Trophoblast cell (in vitro differentiated cells and primary cell): ENCODE results near the gene TEX35.

Experiments
- DNase-seq, 2 donors: peaks; one replicate each; pipeline ENCODE4 v3.0.0-alpha.2; 2016
- H2AFZ ChIP-seq: 2 replicates; pipeline ENCODE4 v1.6.1; 2013; ENCODE audit warnings: low read length, moderate library complexity, mild to moderate bottlenecking; ENCODE audit not compliant: insufficient read depth, poor library complexity
- H2AK5ac ChIP-seq: 2 replicates; pipeline ENCODE4 v1.6.1; 2013; ENCODE audit warnings: mild to moderate bottlenecking, low read length
- H2BK120ac ChIP-seq: 2 replicates; pipeline ENCODE4 v1.6.1; 2013; ENCODE audit warnings: low read length, mild to moderate bottlenecking, moderate library complexity; ENCODE audit not compliant: insufficient read depth, poor library complexity
- H2BK12ac ChIP-seq: 2 replicates; pipeline ENCODE4 v1.6.1; 2013; ENCODE audit warnings: mild to moderate bottlenecking, low read length, moderate library complexity
- H2BK5ac ChIP-seq: 2 replicates; pipeline ENCODE4 v1.6.1; 2013; ENCODE audit warnings: low read length, low read depth, moderate library complexity, mild to moderate bottlenecking; ENCODE audit not compliant: poor library complexity
- H3K14ac ChIP-seq: 2 replicates; pipeline ENCODE4 v1.6.1; 2013; ENCODE audit warnings: mild to moderate bottlenecking, low read length
- H3K18ac ChIP-seq: 2 replicates; pipeline ENCODE4 v1.6.1; 2013; ENCODE audit warnings: mild to moderate bottlenecking, low read length
- H3K23ac ChIP-seq: 2 replicates; pipeline ENCODE4 v1.6.1; 2013; ENCODE audit warnings: low read length
- H3K27ac ChIP-seq: 2 replicates; pipeline ENCODE4 v1.5.1; 2013; ENCODE audit warnings: low read depth, mild to moderate bottlenecking, inconsistent platforms, low read length, moderate library complexity
- H3K27me3 ChIP-seq: 2 replicates; pipeline ENCODE4 v1.6.1; 2013; ENCODE audit warnings: inconsistent platforms, mild to moderate bottlenecking, low read length, moderate library complexity; ENCODE audit not compliant: insufficient read depth
- H3K36me3 ChIP-seq, 2 experiments: 1 replicate in 1 of 2; 2 replicates in 1 of 2; pipeline ENCODE4 v1.6.1; 2013; ENCODE audit warnings: low read length in 2 of 2, mild to moderate bottlenecking in 2 of 2, moderate library complexity in 1 of 2; ENCODE audit not compliant: insufficient read depth in 2 of 2, control insufficient read depth in 1 of 2
- H3K4ac ChIP-seq: 2 replicates; pipeline ENCODE4 v1.6.1; 2013; ENCODE audit warnings: low read depth, mild to moderate bottlenecking, low read length, moderate library complexity
- H3K4me1 ChIP-seq, 2 experiments: 1 replicate in 1 of 2; 2 replicates in 1 of 2; pipeline ENCODE4 v1.6.1; 2013; ENCODE audit warnings: low read length in 2 of 2, mild to moderate bottlenecking in 2 of 2, moderate library complexity in 1 of 2; ENCODE audit not compliant: insufficient read depth in 2 of 2, control insufficient read depth in 1 of 2
- H3K4me2 ChIP-seq: 2 replicates; pipeline ENCODE4 v1.6.1; 2013; ENCODE audit warnings: inconsistent platforms, mild to moderate bottlenecking, low read length, moderate library complexity
- H3K4me3 ChIP-seq: 2 replicates; pipeline ENCODE4 v1.5.1; 2013; ENCODE audit warnings: mild to moderate bottlenecking, low read depth, low read length, inconsistent platforms
- H3K79me1 ChIP-seq: one replicate; pipeline ENCODE4 v1.6.1; 2013; ENCODE audit warnings: low read length
- H3K79me2 ChIP-seq: 2 replicates; pipeline ENCODE4 v1.6.1; 2013; ENCODE audit warnings: low read length, mild to moderate bottlenecking; ENCODE audit not compliant: control insufficient read depth, insufficient read depth, poor library complexity
- H3K9ac ChIP-seq: 2 replicates; pipeline ENCODE4 v1.6.1; 2013; ENCODE audit warnings: mild to moderate bottlenecking, low read length
- H3K9me3 ChIP-seq: 2 replicates; pipeline ENCODE4 v1.6.1; 2013; ENCODE audit warnings: low read depth, mild to moderate bottlenecking, control low read depth, inconsistent platforms, low read length; ENCODE audit not compliant: insufficient read depth
- H4K12ac ChIP-seq: 2 replicates; pipeline ENCODE4 v1.6.1; 2013; ENCODE audit warnings: low read depth, mild to moderate bottlenecking, low read length, moderate library complexity
- H4K8ac ChIP-seq: 2 replicates; pipeline ENCODE4 v1.6.1; 2013; ENCODE audit warnings: low read depth, mild to moderate bottlenecking, low read length, moderate library complexity
- H4K91ac ChIP-seq: one replicate; pipeline ENCODE4 v1.6.1; 2013; ENCODE audit warnings: low read depth, mild to moderate bottlenecking, low read length, moderate library complexity
- WGBS: extraction: QIAGEN DNeasy Blood & Tissue Kit; methylation state at CpG from one replicate; pipeline ENCODE4 v1.1.7; 2013; ENCODE audit warnings: missing lambda C conversion rate; ENCODE audit not compliant: insufficient read length, insufficient coverage; ENCODE audit errors: extremely low coverage; 5-methylcytosine and 5-hydroxymethylcytosine counted together

Gene TEX35

DNA sequence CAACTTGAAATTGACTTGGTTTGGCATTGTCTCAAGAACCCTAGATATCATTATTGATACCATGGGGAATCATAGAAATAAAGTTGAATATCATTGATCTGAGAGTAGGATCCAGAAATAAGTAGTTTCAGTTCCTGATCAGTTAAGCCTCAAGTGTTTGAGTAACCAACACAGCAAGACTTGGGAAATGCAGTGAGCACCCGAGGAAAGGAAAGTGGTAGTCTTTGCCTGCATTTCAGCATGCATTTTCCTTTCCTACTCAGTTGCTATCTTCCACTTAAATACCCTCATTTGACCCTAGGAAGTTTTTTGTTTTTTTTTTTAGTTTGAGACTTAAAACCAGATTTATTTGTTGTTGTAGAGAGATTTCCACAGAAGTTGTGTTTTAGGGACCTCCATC is 35.1 kb upstream of the TEX35 start:
- Histone ChIP-seq H3K36me3 (peaks cover 3 to 12% of the 10 kb centered on the region in 2 experiments), H3K9ac (no peak overlapping the region), H2BK120ac (no peak overlapping the region), H3K4me1 (no peaks in the 10 kb centered on the region), H3K27me3 (no peaks in the 10 kb centered on the region), H2BK12ac (no peak overlapping the region), H3K9me3 (no peaks in the 10 kb centered on the region), H3K4ac (no peak overlapping the region), H3K18ac (no peak overlapping the region), H2BK5ac (no peak overlapping the region), H3K14ac (no peak overlapping the region), H2AFZ (no peak overlapping the region), H3K4me2 (no peak overlapping the region), H3K4me3 (no peak overlapping the region), H4K8ac (no peak overlapping the region), H4K91ac (no peak overlapping the region), H4K12ac (no peak overlapping the region), H3K79me2 (no peaks in the 10 kb centered on the region), H2AK5ac (no peak overlapping the region), H3K79me1 (no peaks in the 10 kb centered on the region), H3K23ac (no peak overlapping the region), H3K27ac (no peak overlapping the region)
- DNase-seq, result no peak
- no CpG with 5 or more reads among the region's 1 CpG for whole genome bisulfite sequencing

DNA sequence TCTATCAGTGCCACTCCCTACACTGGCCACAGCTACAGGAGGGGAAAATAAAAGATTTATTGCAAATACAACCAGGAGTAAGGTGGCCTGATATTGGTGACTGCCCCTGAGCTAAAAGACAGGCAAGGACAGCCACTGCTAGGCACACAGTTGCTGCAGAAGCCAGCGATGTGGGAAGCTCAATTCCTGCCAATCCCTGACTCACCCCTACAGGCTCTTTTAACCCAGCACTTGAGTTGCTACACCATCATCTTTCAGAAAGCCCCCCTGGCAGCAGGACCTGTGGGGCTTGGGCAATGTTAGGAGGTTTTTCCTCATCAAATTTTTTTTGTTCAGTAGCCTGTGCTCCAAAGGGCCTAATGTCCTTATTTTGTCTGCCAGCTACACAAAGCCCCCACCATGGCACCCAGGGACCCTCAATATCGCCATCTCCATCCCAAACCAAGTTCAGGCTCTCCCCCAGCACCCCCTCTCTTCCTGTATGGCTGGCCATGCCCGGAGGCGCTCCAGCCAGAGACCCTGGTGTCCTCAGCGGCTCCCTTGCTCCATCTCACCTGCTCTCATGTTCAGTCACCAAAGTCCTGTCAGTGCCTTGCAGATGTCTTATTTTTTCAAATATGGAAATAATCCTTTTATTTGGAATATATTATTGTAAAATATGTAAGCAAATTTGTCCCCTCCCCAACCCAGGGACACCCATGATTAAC is 29.5 kb upstream of the TEX35 start:
- H3K4me2 ChIP-seq, result no peak overlapping the region
- H3K9ac ChIP-seq, result no peak overlapping the region
- H3K14ac ChIP-seq, result no peak overlapping the region
- no peak overlapping the region for H2AFZ ChIP-seq
- H2AK5ac ChIP-seq, result no peak overlapping the region
- no peak overlapping the region for H3K4me3 ChIP-seq
- no peak overlapping the region for H3K18ac ChIP-seq
- no peak overlapping the region for H4K12ac ChIP-seq
- H2BK120ac ChIP-seq, result no peak overlapping the region
- no peak for DNase-seq
- H3K79me1 ChIP-seq, result no peaks in the 10 kb centered on the region
- peaks cover 0 to 5% of the 10 kb centered on the region in 2 experiments for H3K36me3 ChIP-seq
- no peaks in the 10 kb centered on the region for H3K27me3 ChIP-seq
- no peak overlapping the region for H4K8ac ChIP-seq
- no peaks in the 10 kb centered on the region for H3K79me2 ChIP-seq
- no peak overlapping the region for H2BK12ac ChIP-seq
- H2BK5ac ChIP-seq, result no peak overlapping the region
- no peak overlapping the region for H3K23ac ChIP-seq
- WGBS, result no CpG with 5 or more reads among the region's 5 CpGs
- H3K4ac ChIP-seq, result no peak overlapping the region
- no peak overlapping the region for H3K27ac ChIP-seq
- H3K4me1 ChIP-seq, result no peaks in the 10 kb centered on the region
- no peaks in the 10 kb centered on the region for H3K9me3 ChIP-seq
- H4K91ac ChIP-seq, result no peak overlapping the region

DNA sequence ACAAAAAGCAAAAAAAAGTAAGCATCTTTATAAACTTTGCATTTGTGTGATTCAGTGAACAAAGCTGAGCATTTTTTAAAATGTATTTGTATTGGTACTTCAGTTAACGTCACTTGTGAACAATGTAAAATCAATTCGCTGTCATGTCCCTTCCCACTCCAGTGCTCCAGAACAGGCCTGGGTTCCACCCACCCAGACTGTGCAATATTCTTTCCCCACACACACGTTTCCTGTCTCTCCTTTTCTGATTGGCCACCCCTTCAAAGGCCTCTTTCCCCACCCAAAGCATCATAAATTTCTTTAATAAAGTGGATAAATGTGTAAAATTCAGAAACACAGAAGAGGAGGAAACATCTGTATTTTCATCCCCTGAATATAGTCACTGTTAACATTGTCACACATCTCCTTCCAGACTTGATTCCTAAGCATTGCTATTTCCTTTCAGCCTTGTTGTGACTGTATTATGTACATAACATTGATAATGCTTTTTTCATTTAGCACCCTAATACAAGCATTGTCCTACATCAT is 28.1 kb upstream of the TEX35 start:
- Histone ChIP-seq H3K23ac (no peak overlapping the region), H2BK12ac (no peak overlapping the region), H4K91ac (no peak overlapping the region), H3K18ac (no peak overlapping the region), H2AFZ (no peak overlapping the region), H2BK120ac (no peak overlapping the region), H3K27me3 (no peaks in the 10 kb centered on the region), H3K9me3 (no peaks in the 10 kb centered on the region), H3K4me2 (no peak overlapping the region), H3K79me2 (no peaks in the 10 kb centered on the region), H4K8ac (no peak overlapping the region), H4K12ac (no peak overlapping the region), H3K4me1 (no peaks in the 10 kb centered on the region), H3K4ac (no peak overlapping the region), H3K79me1 (no peaks in the 10 kb centered on the region), H3K36me3 (peaks cover 0 to 5% of the 10 kb centered on the region in 2 experiments), H2BK5ac (no peak overlapping the region), H3K27ac (no peak overlapping the region), H3K14ac (no peak overlapping the region), H3K9ac (no peak overlapping the region), H3K4me3 (no peak overlapping the region), H2AK5ac (no peak overlapping the region)
- no peak for DNase-seq
- WGBS, result no CpG with 5 or more reads among the region's 3 CpGs

DNA sequence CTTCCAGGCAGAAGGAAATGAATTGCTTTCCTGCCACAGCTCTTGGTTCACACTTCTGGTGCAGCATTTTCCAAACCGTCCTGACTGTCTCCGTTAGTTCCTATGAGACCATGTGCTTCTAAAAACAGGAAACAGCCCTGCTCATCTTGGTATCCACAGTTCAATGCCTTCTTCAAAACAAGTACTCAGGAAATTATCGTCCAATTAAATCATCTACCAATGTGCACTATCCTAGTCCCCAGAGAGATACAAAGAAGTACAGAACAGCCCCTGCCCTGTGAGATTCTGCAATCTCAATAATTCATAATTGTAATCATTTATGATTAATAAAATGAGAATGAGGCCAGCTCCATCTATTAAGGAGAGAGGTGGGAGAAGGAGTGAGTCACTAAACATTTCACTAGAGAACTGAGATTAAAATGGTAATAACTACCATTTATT is 27.3 kb upstream of the TEX35 start:
- Histone ChIP-seq H3K4me3 (no peak overlapping the region), H3K27me3 (no peaks in the 10 kb centered on the region), H3K14ac (no peak overlapping the region), H3K18ac (no peak overlapping the region), H3K4ac (no peak overlapping the region), H3K36me3 (peaks cover 0 to 3% of the 10 kb centered on the region in 2 experiments), H4K12ac (no peak overlapping the region), H3K9me3 (no peaks in the 10 kb centered on the region), H2AK5ac (no peak overlapping the region), H4K8ac (no peak overlapping the region), H2BK12ac (no peak overlapping the region), H3K9ac (no peak overlapping the region), H4K91ac (no peak overlapping the region), H3K27ac (no peak overlapping the region), H3K23ac (no peak overlapping the region), H2BK5ac (no peak overlapping the region), H3K79me1 (no peaks in the 10 kb centered on the region), H3K4me1 (no peaks in the 10 kb centered on the region), H2BK120ac (no peak overlapping the region), H3K79me2 (no peaks in the 10 kb centered on the region), H2AFZ (no peak overlapping the region), H3K4me2 (no peak overlapping the region)
- no CpG with 5 or more reads among the region's 3 CpGs for WGBS
- DNase-seq, result no peak
